Cardiac muscle cell (in vitro differentiated cells and primary cell): ENCODE data around the gene CRIM1. TPM values are rescaled to one million over a fixed set of nuclear protein-coding genes. Genes with fewer than 3 reads are reported as not detected.
A peak's percentile ranks its signal among the peaks of the same experiment; 100 is the strongest.

Experiments used
- DNase-seq, 2 donors: peaks; one replicate each; pipeline versions ENCODE4 v3.0.0 to v3.0.0-alpha.2; 2010 to 2017; ENCODE audit warnings: low read depth in 1 of 2, low spot score in 1 of 2
- H3K27ac ChIP-seq: fragments of 200-600 bp; sonication (generic); 2 replicates; pipeline ENCODE4 v1.5.1; 2016
- H3K27me3 ChIP-seq: fragments of 200-600 bp; sonication (generic); 2 replicates; pipeline ENCODE4 v1.6.0; 2016; ENCODE audit warnings: control low read depth
- H3K36me3 ChIP-seq: fragments of 200-600 bp; sonication (generic); 2 replicates; pipeline ENCODE4 v1.5.1; 2016; ENCODE audit warnings: control low read depth
- H3K4me1 ChIP-seq: fragments of 200-600 bp; sonication (generic); 2 replicates; pipeline ENCODE4 v1.8.1; 2017; ENCODE audit warnings: low read depth, mild to moderate bottlenecking, mixed run types
- H3K4me3 ChIP-seq: fragments of 200-600 bp; sonication (generic); 2 replicates; pipeline ENCODE4 v1.5.1; 2016; ENCODE audit warnings: mild to moderate bottlenecking
- H3K9me3 ChIP-seq: fragments of 200-600 bp; sonication (generic); 2 replicates; pipeline ENCODE4 v1.5.1; 2017; ENCODE audit warnings: low read depth, mild to moderate bottlenecking, control low read depth
- polyA plus RNA-seq: library from polyadenylated mRNA; unstranded; fragments of >200 nt; fragmentation: Nextera tagmentation; extraction: Ambion mirVana; gene quantifications from 2 replicates; pipeline ENCODE4 v1.2.1, GENCODE V29; 2016
- total RNA-seq: library from RNA; depleted of rRNA; stranded (reverse); fragments of >200 nt; gene quantifications from 2 replicates; pipeline ENCODE4 v1.2.3, GENCODE V29; 2016
- TF ChIP-seq, protein P1 (sequence below): IDR thresholded peaks from 2 replicates; pipeline ENCODE4 v1.5.1; 2012; ENCODE audit warnings: low read depth, mild to moderate bottlenecking, low read length

CRIM1 gene
- total and polyA plus RNA-seq, 2 experiments from 2014 or later: 2.4 to 5.4 TPM

DNA sequence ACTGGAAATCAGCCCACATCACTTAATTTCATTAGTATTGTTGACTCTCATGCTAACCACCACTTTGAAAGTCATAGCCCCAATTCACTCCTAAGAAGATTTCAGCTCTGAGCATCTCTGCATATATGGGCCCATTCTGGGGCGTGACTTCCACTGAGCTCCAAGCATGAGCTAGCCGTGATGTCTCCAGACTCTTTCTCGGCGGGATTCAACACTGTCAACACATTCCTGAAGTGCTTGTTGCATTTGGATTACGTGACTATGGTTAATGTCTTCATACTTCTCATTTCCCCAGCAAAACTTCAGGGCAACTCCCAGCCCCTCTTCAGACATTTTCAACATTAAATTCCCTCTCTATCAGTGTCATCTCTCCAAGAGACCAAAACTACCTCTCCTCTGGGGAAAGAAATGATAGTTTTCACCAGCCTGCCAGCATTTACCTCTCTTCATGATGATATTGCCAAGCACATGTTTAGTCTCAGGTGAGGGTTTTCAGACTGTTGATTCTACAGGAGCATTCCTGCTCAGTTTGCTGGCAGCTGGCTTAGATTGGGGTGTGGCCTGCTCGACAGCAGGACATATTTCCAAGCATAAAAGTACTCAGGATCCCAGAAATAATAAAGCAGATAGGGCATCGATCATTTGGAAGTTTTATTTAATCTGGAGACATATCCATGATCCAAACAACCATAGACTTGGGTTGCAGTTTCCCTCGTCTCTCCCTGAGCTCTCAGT is 160.7 kb downstream of the CRIM1 start:
- no peak overlapping the region for H3K27ac ChIP-seq
- no peaks in the 10 kb centered on the region for H3K9me3 ChIP-seq
- no peaks in the 10 kb centered on the region for H3K36me3 ChIP-seq
- H3K4me1 ChIP-seq: peaks cover 11% of the 10 kb centered on the region
- no peak overlapping the region for H3K4me3 ChIP-seq
- peaks cover 3% of the 10 kb centered on the region for H3K27me3 ChIP-seq
- peak in 1 of 2 donors; percentile 58 for DNase-seq
- TF ChIP-seq, protein P1, sequence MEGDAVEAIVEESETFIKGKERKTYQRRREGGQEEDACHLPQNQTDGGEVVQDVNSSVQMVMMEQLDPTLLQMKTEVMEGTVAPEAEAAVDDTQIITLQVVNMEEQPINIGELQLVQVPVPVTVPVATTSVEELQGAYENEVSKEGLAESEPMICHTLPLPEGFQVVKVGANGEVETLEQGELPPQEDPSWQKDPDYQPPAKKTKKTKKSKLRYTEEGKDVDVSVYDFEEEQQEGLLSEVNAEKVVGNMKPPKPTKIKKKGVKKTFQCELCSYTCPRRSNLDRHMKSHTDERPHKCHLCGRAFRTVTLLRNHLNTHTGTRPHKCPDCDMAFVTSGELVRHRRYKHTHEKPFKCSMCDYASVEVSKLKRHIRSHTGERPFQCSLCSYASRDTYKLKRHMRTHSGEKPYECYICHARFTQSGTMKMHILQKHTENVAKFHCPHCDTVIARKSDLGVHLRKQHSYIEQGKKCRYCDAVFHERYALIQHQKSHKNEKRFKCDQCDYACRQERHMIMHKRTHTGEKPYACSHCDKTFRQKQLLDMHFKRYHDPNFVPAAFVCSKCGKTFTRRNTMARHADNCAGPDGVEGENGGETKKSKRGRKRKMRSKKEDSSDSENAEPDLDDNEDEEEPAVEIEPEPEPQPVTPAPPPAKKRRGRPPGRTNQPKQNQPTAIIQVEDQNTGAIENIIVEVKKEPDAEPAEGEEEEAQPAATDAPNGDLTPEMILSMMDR: no peak

- H3K4me1 ChIP-seq: peaks cover 3% of the 10 kb centered on the region
- H3K9me3 ChIP-seq: no peaks in the 10 kb centered on the region
- TF ChIP-seq, protein P1: no peak
- no peak for DNase-seq
- H3K27ac ChIP-seq: no peak overlapping the region
- no peaks in the 10 kb centered on the region for H3K36me3 ChIP-seq
- H3K4me3 ChIP-seq: no peak overlapping the region
- no peaks in the 10 kb centered on the region for H3K27me3 ChIP-seq
Measured at GRCh38 chr2:36520431-36520830, 164.9 kb downstream of the CRIM1 start.

GRCh38 chr2:36523153-36523552 is 167.6 kb downstream of the CRIM1 start:
- TF ChIP-seq, protein P1: no peak
- Histone ChIP-seq H3K27me3 (no peaks in the 10 kb centered on the region), H3K4me3 (no peak overlapping the region), H3K9me3 (no peaks in the 10 kb centered on the region), H3K36me3 (no peaks in the 10 kb centered on the region), H3K27ac (no peak overlapping the region), H3K4me1 (peaks cover 3% of the 10 kb centered on the region)
- DNase-seq: no peak

- Histone ChIP-seq H3K4me3 (no peak overlapping the region), H3K9me3 (no peaks in the 10 kb centered on the region), H3K27me3 (no peaks in the 10 kb centered on the region), H3K27ac (no peak overlapping the region), H3K36me3 (no peaks in the 10 kb centered on the region), H3K4me1 (peaks cover 7% of the 10 kb centered on the region)
- TF ChIP-seq, protein P1: no peak
- no peak for DNase-seq
Measured at GRCh38 chr2:36525245-36525644, 169.7 kb downstream of the CRIM1 start.

DNA sequence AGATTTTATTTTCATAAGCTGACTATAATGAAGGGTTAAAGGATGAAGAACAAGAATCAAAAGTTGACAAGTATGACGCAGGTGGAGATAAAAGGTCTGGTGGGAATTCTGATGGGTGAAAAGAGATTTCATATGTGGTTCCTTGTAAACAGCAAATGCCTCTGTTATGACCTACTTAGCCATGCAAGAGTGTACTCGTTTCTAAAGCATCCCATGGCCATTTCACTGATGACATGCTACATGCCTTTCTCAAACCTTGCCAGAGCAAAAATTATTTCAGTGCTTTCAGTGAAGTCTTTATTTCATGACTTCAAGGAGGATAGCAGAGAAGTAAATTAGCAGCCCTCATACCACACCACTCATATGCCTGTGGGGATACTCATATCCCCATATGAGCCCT is 170.6 kb downstream of the CRIM1 start:
- H3K9me3 ChIP-seq: no peaks in the 10 kb centered on the region
- H3K27me3 ChIP-seq: no peaks in the 10 kb centered on the region
- peaks cover 5% of the 10 kb centered on the region for H3K4me1 ChIP-seq
- no peak overlapping the region for H3K27ac ChIP-seq
- no peak overlapping the region for H3K4me3 ChIP-seq
- no peaks in the 10 kb centered on the region for H3K36me3 ChIP-seq
- DNase-seq: peak in 1 of 2 donors; percentile 16
- TF ChIP-seq, protein P1: no peak
